Measurements from ENCODE around the gene UBE2L3.
"Not testable (repeated sequence)": the region's sequence is repeated elsewhere in the genome, so short reads cannot be mapped to it uniquely, and the experiment has no call there.

Gene UBE2L3

GRCh38 chr22:21594865-21595452 lies 27.4 kb downstream of the UBE2L3 start:
- DNase-seq (ENCODE audit: low read depth), result no peak
- no peak overlapping the region for H3K4me3 ChIP-seq (ENCODE audit: low read depth, low read length)
- no peak for TF ChIP-seq CTCF (IDR thresholded peaks at IDR 0.05; ENCODE audit: control insufficient read depth, extremely low read depth, insufficient read depth)

GRCh38 chr22:21596356-21597135 lies 29.0 kb downstream of the UBE2L3 start:
- DNase-seq (ENCODE audit: low read depth); H3K4me3 ChIP-seq (ENCODE audit: low read depth, low read length): not testable (repeated sequence)

- no peak for DNase-seq (ENCODE audit: low read depth)
These were observed 30.8 kb downstream of the UBE2L3 start for GRCh38 chr22:21598302-21598701.

GRCh38 chr22:21599053-21599893 lies 31.8 kb downstream of the UBE2L3 start:
- TF ChIP-seq CTCF (IDR thresholded peaks at IDR 0.05; ENCODE audit: control insufficient read depth, extremely low read depth, insufficient read depth), result no peak
- DNase-seq (ENCODE audit: low read depth), result no peak
- no peak overlapping the region for H3K4me3 ChIP-seq (ENCODE audit: low read depth, low read length)

More at GRCh38 chr22:21598302-21598701, 30.8 kb downstream of the UBE2L3 start:
- no peak overlapping the region for H3K4me3 ChIP-seq (ENCODE audit: low read depth, low read length)
- no peak for TF ChIP-seq CTCF (IDR thresholded peaks at IDR 0.05; ENCODE audit: control insufficient read depth, extremely low read depth, insufficient read depth)

GRCh38 chr22:21602579-21602978 lies 35.1 kb downstream of the UBE2L3 start:
- no peak for TF ChIP-seq CTCF (IDR thresholded peaks at IDR 0.05; ENCODE audit: control insufficient read depth, extremely low read depth, insufficient read depth)
- H3K4me3 ChIP-seq (ENCODE audit: low read depth, low read length), result no peak overlapping the region

GRCh38 chr22:21603973-21604372 lies 36.5 kb downstream of the UBE2L3 start:
- DNase-seq (ENCODE audit: low read depth), result no peak
- H3K4me3 ChIP-seq (ENCODE audit: low read depth, low read length), result no peak overlapping the region
- no peak for TF ChIP-seq CTCF (IDR thresholded peaks at IDR 0.05; ENCODE audit: control insufficient read depth, extremely low read depth, insufficient read depth)

More at GRCh38 chr22:21602579-21602978, 35.1 kb downstream of the UBE2L3 start:
- DNase-seq (ENCODE audit: low read depth), result no peak
